Measurements from ENCODE around the gene ZAR1L. TPM values are rescaled to one million over a fixed set of nuclear protein-coding genes. Genes with fewer than 3 reads are reported as not detected.

Gene ZAR1L
- polyA plus RNA-seq, 1 donor (not counting 4 experiments of a cell fraction or from before 2014, with no cell fraction given): not detected

- Histone ChIP-seq H3K36me3 (ENCODE audit: control insufficient read depth in 2 of 2, extremely low read depth in 1 of 2, insufficient read depth in 2 of 2, low read length in 2 of 2) (no peaks in the 10 kb centered on the region), H3K79me2 (ENCODE audit: control insufficient read depth, insufficient read depth, low read length) (no peaks in the 10 kb centered on the region), H4K20me1 (ENCODE audit: control insufficient read depth, extremely low read depth, insufficient read depth, low read length) (no peaks in the 10 kb centered on the region), H3K9me3 (ENCODE audit: control insufficient read depth, low read depth, low read length) (no peaks in the 10 kb centered on the region), H3K9ac (ENCODE audit: control insufficient read depth, extremely low read depth, insufficient read depth, low read length) (no peak overlapping the region), H2AFZ (ENCODE audit: control insufficient read depth, low read length) (no peak overlapping the region), H3K4me2 (ENCODE audit: control insufficient read depth, extremely low read depth, insufficient read depth, low read depth, low read length) (no peak overlapping the region), H3K27ac (ENCODE audit: control insufficient read depth, insufficient read depth, low read length) (no peak overlapping the region), H3K4me3 (ENCODE audit: control insufficient read depth in 2 of 3, extremely low read depth in 1 of 3, insufficient read depth in 2 of 3, low read depth in 1 of 3, low read length in 3 of 3) (no peak overlapping the region), H3K9me1 (ENCODE audit: control insufficient read depth, extremely low read depth, insufficient read depth, low read length) (no peaks in the 10 kb centered on the region), H3K4me1 (ENCODE audit: control insufficient read depth, extremely low read depth, insufficient read depth, low read length) (peaks cover 28% of the 10 kb centered on the region), H3K27me3 (ENCODE audit: control insufficient read depth, extremely low read depth, insufficient read depth, low read length) (no peaks in the 10 kb centered on the region)
- DNase-seq (ENCODE audit: low read depth, low spot score): no peak
- TF ChIP-seq CTCF (optimal IDR thresholded peaks at IDR 0.05 in 1 of 3, IDR thresholded peaks at IDR 0.05 in 1 of 3, conservative IDR thresholded peaks at IDR 0.05 in 1 of 3; ENCODE audit: extremely low read depth in 1 of 3, insufficient read depth in 2 of 3, low read length in 3 of 3) (no peak), EZH2 (IDR thresholded peaks at IDR 0.05; ENCODE audit: low read length) (no peak)
- FAIRE-seq: no peak
- dilution Hi-C loops (cut with MboI; ENCODE audit: extremely low pct_ligation_motif_present, low sequenced_read_pairs): no loop called here
Measured at GRCh38 chr13:32257649-32258048, 57.5 kb downstream of the ZAR1L start.

- Histone ChIP-seq H3K4me2 (ENCODE audit: control insufficient read depth, extremely low read depth, insufficient read depth, low read depth, low read length) (no peak overlapping the region), H3K9me1 (ENCODE audit: control insufficient read depth, extremely low read depth, insufficient read depth, low read length) (no peaks in the 10 kb centered on the region), H3K27ac (ENCODE audit: control insufficient read depth, insufficient read depth, low read length) (no peak overlapping the region), H3K9me3 (ENCODE audit: control insufficient read depth, low read depth, low read length) (no peaks in the 10 kb centered on the region), H3K79me2 (ENCODE audit: control insufficient read depth, insufficient read depth, low read length) (no peaks in the 10 kb centered on the region), H3K4me1 (ENCODE audit: control insufficient read depth, extremely low read depth, insufficient read depth, low read length) (peaks cover 14% of the 10 kb centered on the region), H3K9ac (ENCODE audit: control insufficient read depth, extremely low read depth, insufficient read depth, low read length) (no peak overlapping the region), H3K4me3 (ENCODE audit: control insufficient read depth in 2 of 3, extremely low read depth in 1 of 3, insufficient read depth in 2 of 3, low read depth in 1 of 3, low read length in 3 of 3) (no peak overlapping the region), H4K20me1 (ENCODE audit: control insufficient read depth, extremely low read depth, insufficient read depth, low read length) (no peaks in the 10 kb centered on the region), H3K27me3 (ENCODE audit: control insufficient read depth, extremely low read depth, insufficient read depth, low read length) (no peaks in the 10 kb centered on the region), H3K36me3 (ENCODE audit: control insufficient read depth in 2 of 2, extremely low read depth in 1 of 2, insufficient read depth in 2 of 2, low read length in 2 of 2) (no peaks in the 10 kb centered on the region), H2AFZ (ENCODE audit: control insufficient read depth, low read length) (no peak overlapping the region)
- FAIRE-seq (no peak), DNase-seq (ENCODE audit: low read depth, low spot score) (no peak)
- dilution Hi-C loops (cut with MboI; ENCODE audit: extremely low pct_ligation_motif_present, low sequenced_read_pairs): no loop called here
- TF ChIP-seq CTCF (optimal IDR thresholded peaks at IDR 0.05 in 1 of 3, IDR thresholded peaks at IDR 0.05 in 1 of 3, conservative IDR thresholded peaks at IDR 0.05 in 1 of 3; ENCODE audit: extremely low read depth in 1 of 3, insufficient read depth in 2 of 3, low read length in 3 of 3) (no peak), EZH2 (IDR thresholded peaks at IDR 0.05; ENCODE audit: low read length) (no peak)
Measured at GRCh38 chr13:32256243-32256642, 58.9 kb downstream of the ZAR1L start.
